ENCODE results near the gene RAB1B. TPM values are rescaled to one million over a fixed set of nuclear protein-coding genes. Genes with fewer than 3 reads are reported as not detected.

The RAB1B gene
- total and polyA plus RNA-seq, 10 of the 15 experiments (the other 5 are each of a cell fraction or from before 2014, with no cell fraction given) = 10.4 to 193 (median 96.9) TPM

GRCh38 chr11:66282468-66283455, 14.3 kb downstream of the RAB1B start (continued):
- TF ChIP-seq REST (IDR thresholded peaks at IDR 0.05; ENCODE audit: low read depth, low read length) (no peak), ATF2 (IDR thresholded peaks at IDR 0.05; ENCODE audit: low read length) (no peak), IRF3 (IDR thresholded peaks at IDR 0.05) (0 out of 2 replicates have a peak, but pooled peaks have one; percentile 22), RB1 (IDR thresholded peaks at IDR 0.05; ENCODE audit: borderline replicate concordance) (peak; percentile 69; the same call in 1 of the 2 replicates), SMARCA5 (IDR thresholded peaks at IDR 0.05) (no peak), ETV6 (conservative IDR thresholded peaks at IDR 0.05 in 1 of 2, IDR thresholded peaks at IDR 0.05 in 1 of 2; ENCODE audit: borderline replicate concordance in 1 of 2, low read depth in 1 of 2) (no peak), ZNF274 (IDR thresholded peaks at IDR 0.05; ENCODE audit: insufficient read depth, insufficient read length) (no peak), POLR2A (IDR thresholded peaks at IDR 0.05; ENCODE audit: low read depth, low read length) (peak; percentile 56), ZZZ3 (IDR thresholded peaks at IDR 0.05; ENCODE audit: control insufficient read depth, insufficient read length, low read depth) (no peak), ATF7 (IDR thresholded peaks at IDR 0.05; ENCODE audit: low read depth) (no peak), USF2 (IDR thresholded peaks at IDR 0.05; ENCODE audit: borderline replicate concordance, low read depth, low read length) (no peak), SMAD5 (IDR thresholded peaks at IDR 0.05; ENCODE audit: low read depth) (no peak), TCF3 (IDR thresholded peaks at IDR 0.05; ENCODE audit: borderline replicate concordance, insufficient read depth, low read depth, low read length) (peak; percentile 83), RAD51 (IDR thresholded peaks at IDR 0.05) (no peak), SREBF2 (IDR thresholded peaks at IDR 0.05; ENCODE audit: low read length) (no peak), CEBPZ (IDR thresholded peaks at IDR 0.05; ENCODE audit: low read depth, low read length) (no peak)
